Fibroblast of upper back skin (primary cell): Measurements from ENCODE around the gene MRPS22.

Experiments
- DNase-seq: peaks from one replicate; pipeline ENCODE4 v3.0.0-alpha.2; 2013

MRPS22 gene

DNA sequence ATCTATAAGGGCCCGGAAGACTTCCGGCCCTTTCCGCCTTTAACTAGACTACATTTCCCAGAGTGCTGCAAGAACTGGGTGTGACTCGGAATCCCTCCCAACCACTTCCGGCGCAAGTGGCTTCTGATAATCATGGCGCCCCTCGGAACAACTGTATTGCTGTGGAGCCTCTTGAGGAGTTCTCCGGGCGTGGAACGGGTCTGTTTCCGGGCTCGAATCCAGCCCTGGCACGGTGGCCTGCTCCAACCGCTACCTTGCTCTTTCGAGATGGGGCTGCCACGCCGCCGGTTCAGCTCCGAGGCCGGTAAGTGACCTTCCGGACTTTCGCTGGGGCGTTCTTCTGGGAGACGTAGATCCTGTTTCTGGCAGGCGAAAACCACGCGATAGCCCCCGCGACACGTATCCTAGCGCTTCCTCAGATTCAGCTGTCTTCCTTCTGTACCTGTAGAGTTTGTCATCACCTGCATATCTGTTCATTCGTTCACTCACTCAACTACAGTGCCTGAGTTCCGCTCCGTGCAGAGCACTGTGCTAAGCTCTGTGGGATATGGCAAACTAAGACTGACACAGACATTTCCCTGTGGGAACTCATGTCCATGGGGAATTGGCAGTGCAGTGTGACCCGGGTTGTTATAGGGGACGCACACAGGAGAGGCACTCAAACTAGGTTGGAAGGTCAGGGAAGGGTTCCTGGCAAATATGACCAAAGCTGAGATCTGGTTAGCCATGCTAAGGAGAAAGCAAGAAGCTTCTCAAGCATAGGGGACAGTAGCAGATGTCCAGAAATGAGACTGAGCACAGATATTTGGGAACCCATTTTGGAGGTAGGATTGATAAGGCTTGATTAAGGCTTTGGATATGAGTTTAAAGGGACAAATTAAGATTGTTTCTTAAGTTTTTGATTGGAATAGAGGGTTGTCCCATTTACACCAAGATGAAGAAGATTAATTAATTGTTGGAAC, at the start of gene MRPS22:
TSS of gene MRPS22 (plus strand) at position 126 of the 962 bp plus-strand sequence. CDS start at position 133, 7 bp downstream.
- peak; percentile 88 for DNase-seq

DNA sequence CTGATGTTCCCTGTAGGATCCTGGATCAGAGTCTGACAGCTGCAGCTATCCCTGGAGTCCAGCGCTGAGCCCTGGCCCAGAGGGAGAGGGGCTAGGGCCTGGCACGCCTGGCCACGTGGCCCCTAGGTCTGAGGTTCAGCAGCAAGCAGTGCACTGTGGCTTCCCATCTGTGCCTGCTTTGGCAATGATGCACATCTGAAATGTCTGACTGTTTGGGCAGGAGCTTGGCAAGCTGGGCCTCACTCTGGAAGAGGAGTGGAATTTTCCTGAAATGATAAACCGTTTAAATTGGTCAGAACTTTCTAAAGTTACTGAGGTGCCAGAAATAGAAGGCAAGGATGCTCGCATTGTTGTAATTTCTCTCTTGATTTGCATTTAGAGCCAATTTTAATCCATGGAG, 48.8 kb upstream of the MRPS22 start:
- DNase-seq, result no peak

DNA sequence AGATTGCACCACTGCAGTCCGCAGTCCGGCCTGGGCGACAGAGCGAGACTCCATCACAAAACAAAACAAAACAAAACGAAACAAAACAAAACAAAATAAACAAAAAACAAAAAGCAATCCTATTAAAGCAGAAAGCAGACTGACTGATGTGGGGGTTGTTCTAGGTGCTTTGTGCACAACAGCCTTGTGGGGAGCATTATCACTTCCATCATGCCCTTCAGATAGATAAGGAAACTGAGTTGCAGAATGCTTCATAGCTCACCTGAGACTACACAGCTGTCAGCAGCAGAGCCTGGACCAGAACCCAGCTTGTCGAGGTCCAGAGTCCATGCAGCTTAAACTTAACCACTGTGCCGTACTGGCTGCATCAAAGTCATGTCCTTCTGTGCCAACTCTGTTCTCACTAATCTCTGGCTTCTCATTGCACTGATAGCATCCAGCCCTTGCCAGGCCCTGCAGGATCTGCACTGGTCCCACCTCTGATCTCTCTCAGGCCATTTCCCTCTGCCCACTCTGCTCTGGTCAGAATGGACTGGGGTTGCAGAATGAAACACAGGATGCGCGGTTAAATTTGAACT, 47.6 kb upstream of the MRPS22 start:
- DNase-seq, result no peak

DNA sequence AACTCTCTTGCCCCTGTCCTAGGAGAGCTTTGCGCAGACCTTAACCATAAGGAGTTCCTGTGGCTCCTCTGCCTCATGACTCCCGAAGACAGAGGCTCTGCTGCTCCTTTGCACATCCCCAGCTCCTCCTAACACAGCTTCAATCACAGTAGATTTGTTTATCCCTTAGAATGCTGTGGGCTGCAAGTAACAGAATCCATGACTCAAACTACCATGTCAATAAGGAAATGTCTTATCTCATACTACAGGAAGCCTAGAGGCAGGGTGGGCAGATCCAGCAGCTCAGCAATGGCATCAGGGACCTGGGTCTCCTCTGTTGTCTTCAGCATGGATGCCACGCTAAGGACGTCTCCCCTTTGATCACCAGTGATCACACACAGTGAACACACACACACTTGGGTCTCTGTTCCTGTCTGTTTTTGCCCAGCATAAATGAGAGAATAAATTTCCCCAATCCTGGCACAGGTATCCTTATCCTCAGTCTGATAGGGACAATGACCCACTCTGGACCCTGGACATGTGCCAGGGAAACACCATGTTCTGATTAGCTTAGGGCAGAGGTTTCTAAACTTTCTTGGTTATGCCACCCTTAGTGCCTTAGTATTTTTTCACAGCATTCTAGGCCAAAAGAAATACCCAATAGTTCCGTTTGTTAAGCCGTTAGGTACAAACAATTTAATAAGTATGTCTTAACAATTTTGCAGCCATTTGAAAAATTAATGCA, 46.1 kb upstream of the MRPS22 start:
- no peak for DNase-seq

DNA sequence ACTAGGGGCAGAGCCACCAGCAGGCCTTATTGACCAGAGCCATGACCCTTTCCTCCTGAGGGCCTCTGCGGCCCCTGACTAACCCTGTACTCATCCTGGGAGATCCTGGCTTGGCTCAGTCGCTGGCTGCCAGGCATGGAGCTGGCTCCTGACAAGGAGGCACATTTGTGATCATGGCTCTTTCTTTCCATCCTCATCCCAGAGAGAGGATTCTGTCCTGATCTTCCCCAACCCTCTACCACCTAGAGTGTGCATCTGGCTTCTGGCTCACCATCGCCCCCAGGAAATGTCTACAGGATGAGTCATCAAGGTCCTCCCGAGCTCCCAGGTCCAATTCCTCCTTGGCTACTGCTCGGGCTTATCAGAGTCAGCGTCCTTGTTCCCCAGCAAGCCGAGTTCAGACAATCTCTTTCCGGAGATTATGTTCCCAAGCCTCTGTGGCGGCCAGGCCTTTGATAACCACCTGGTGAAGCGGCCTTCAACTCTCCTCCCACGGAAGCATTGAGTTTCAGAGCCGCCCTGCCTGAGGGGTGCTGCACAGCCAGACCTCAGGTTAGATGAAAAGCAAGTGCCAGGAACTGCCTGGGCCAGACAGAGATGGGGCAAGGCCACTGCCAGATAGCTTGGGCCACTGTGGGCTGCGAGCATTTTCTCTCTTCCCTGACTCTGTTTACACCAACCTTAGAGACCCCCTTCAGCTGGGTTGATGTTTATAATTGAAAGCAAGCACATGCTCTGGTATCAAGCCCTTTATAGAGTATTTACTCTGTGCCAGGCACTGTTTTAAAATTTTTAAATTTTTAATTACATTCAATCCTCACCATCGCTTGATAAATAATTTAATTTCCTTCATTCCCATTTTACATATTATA, 44.3 kb upstream of the MRPS22 start:
- DNase-seq, result peak; percentile 65

DNA sequence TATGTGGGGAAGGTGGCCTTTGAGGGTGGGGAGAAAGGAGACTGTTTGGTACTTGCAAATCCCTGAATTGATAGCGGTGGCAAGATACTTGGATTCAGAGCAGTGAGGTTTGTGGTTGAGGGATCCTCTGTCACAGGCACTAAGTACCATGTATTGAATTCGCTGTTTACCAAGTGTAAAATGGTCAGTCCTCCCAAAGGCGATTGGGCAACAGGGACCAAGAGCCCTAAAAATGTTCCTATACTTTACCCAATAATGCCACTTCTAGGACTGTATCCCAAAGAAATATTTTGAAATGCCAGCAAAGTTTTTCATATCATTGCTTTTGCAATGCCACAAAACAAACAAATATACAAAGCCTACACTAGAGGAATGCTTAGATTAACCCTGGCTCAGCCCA, 43.4 kb upstream of the MRPS22 start:
- DNase-seq, result no peak

DNA sequence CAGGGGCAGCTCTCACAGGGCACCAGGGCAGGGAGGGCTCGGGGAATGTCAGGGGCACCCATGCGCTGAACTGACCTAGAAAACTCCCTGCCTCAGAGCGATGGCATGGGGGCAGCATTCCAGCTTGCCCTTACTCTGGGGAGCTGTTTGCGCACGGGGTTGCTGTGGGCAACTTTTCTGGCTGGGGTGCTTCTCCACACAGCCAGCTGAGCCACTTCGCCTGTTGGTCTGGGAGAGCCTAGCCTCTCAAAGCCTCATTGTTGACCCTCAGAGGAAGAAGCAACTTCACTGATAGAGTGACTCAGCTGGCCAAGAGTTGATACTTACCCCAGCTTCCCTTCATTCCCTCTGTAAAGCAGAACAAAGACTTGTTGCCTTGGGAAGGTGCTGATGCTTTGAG, 42.6 kb upstream of the MRPS22 start:
- peak; percentile 24 for DNase-seq

DNA sequence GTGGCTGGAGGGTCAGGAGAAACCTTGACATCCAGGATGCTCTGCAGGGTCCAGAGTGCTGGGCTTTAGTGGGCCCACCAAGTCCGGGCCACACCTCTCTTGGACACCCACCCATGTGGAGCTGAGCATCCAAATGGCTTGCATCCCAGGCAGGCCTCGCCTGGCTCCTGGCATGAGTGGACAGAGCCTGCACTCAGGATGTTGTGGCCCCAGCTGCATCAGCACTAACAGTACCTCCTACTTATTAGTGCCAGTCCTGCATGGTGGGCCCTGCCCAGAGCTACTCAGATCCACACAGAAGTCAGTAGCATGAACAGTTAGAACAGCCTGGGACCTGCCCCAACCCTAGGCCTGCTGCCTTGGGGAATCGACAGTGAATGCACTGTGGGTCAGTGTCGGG, 42.2 kb upstream of the MRPS22 start:
- no peak for DNase-seq

DNA sequence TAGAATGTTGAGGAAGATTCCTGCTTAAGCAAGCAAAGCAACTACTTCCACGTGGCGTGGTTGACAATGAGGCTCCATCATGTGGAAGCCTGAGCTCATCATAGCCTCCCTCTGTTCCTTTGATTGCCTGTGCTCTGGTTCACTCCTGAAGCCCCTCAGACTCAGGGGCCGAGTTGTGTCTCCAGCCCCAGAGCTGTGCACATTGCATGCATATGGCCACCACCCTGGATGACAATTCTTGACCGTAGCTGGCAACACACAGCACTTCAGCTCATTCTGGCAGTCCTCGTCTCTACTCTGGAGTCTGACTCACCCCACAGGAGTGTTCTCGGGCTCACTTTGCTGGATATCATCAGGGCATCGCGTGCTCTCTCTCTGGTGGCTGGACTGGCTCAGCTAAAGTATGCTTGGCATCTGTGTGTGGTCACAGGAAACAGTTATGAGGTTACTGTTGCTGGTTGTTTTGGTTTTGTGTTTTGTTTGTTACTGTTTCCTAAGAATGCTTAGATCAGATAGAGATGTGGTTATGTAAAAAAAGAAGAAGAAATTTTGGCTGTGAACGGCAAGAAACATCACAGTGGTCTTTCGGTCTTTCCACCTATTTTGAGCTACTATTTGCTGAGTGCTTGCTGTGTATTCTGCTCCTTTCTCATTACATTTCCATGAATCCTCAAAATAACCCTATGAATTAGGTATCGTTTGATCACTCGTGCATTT, 41.6 kb upstream of the MRPS22 start:
- DNase-seq, result peak; percentile 98

DNA sequence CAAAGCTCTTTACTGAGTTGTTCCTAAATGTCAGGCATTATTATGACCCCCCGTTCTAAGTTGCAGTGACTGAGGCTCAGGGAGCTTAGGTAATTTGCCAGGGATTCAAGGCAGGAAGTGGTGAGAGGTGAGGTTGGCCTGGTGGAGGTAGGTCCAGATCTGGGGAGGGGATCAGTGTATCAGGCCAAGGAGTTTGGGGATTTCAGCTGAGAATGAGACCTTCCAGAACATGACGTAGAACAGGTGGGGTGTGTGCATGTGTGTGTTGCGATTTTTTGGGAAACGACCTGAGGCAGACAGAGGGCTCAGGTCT, 41.1 kb upstream of the MRPS22 start:
- DNase-seq, result no peak

DNA sequence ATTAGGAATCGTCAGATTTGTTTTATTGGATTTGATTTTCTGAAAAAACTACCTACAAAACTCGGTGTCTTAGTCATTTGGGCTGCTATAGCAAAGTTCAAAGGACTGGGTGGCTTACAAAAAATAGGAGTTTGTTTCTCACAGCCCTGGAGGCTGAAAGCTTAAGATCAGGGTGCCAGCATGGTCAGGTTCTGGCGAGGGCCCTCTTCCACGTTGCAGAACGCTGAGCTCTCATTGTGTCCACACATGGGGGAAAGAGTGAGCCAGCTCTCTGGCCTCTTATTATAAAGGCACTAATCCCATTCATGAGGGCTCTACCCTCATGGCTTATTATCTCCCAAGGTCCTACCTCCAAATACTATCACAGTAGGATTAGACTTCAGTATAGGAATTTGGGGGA, 40.6 kb upstream of the MRPS22 start:
- DNase-seq, result no peak

DNA sequence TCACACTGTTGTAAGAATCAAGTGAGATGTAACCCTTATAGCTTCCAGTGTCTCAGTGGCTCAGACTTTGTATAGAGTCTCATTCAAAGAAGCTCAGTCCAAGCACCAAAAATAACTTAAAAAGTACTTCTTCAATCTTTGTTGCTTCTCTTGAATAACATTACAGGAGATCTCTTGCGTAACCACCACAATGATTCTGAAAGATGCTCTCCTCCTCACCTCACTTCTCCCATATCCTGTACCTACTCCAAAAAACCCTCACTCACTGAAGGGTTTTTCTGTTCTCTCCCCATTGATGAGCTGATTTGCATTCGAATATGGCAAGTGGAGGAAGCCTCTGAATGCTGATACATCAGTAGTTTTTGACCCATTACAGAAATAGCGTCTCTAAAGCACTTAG, 39.4 kb upstream of the MRPS22 start:
- no peak for DNase-seq

DNA sequence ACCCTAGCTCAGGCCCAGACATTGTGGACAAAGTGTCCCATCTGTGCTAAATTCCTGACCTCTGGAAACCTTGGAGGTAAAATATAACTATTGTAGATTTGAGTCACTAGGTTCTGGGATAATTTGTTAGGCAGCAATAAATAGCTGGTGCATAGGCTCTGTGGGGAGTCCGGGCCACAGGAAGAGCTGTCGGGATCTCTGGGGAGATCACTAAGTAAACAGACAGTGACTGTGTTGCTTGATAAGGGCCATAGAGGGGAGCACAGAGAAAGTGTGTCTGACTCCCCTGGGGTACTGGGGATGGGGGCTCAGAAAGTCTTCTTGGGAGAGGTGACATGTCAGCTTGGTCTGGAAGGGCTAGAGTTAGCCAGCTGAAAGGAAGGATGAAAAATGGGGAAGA, 37.7 kb upstream of the MRPS22 start:
- DNase-seq, result no peak

DNA sequence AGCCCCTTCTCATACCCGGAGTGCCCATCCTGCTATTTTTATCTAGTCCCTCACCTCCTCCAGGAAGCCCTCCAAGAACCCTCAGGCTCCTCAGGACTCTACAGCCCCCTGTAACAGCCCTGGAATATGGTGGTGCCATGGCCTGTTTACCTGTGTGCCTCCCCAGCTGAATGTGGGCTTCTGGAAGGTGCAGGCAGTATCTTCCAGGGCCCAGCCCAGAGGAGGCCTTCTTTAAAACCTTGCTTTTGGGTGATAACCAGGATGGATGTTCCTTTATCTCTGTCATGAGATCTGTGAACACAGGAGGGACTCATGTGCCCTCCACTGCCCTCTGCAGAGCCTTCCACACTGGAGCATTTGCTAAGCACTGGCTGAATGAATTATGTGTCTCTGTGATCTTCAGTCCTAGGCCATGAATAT, 36.7 kb upstream of the MRPS22 start:
- no peak for DNase-seq

DNA sequence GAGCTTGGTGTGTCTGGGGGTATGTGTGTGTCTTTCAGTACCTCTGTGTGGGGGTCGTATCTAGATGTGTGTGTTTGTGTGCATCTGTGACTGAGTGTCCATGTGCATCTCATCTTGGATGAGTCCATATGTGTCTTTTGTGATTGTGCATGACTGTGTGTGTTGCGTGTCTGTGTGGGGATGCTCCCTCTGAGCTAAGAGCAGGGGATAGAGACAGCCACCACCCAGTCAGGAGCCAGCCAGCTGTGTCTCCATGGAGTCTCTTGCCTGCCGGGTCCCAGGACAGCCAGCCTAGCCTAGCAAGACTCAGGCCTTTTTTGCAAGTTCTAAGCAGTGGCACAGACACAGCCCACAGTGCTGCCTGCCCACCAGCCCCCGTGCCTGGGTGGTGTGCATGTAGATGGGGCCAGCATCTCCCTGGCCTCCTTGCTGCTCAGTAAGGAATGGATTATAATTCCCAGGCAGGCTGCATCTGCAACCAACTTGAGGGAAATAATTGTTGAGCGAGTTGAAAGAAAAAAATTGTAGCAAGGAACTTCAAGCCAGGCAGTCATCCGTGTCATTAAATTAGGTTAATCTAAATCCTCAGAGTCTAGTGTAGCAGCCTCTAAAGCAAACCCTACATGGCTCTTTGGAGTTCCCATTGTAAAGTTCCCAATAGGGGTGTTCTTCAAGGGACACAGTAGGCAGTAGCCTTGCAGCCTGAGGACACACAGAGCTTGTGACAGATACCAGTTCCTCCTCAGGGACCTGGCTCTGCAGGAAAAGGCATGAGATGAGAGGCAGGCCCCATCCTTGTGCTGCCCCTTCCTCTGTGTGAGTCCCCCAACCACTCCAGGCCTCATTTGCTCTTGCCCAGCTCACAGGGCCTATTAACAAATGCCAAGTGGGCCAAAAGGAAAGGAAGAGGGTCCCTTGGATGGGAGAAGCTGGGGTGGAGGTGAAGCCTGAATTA, 35.9 kb upstream of the MRPS22 start:
- no peak for DNase-seq

DNA sequence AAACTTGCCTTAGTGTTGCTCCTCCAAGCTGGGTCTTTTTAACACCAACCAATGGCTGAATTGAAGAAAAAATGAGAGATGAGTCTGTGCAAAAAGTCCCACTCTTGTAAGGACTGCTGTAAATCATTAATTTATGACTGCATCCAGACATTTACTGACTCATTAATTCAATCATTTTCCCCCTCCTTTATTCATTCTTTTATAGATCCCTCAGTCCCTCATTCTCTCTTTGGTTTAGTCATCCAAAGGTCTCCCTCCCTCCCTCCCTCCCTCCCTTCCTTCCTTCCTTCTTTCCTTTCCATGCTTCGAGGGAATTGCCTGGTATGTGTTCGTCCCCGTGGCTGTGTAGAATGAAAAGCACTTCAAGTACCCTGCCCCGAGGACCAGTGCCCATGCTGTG, 35.3 kb upstream of the MRPS22 start:
- peak; percentile 70 for DNase-seq

DNA sequence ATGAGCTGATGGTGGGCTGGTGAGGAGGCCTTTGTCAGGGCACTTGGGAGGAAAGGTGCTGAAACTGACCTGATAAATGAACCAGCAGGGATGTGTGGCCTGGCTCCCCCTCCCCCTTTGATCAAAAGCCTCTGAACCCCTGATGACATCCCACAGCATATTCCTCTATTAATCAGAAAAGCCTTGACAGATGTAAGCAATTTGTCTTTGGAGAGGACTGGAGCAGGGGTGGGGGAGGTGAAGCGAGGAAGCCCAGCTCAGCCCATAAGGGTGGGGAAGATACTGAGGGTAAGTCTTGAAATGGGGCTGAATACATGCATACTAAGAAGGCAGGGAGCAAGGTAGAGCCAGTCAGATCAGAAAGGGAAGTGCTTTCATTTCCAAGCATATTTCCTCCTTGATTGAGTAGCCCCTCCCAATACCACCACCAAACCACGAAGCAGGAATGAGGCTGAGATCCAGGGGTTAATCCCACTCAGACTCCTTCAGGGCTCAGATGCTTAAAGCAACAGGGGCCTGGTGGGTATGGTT, 34.7 kb upstream of the MRPS22 start:
- DNase-seq, result peak; percentile 91

DNA sequence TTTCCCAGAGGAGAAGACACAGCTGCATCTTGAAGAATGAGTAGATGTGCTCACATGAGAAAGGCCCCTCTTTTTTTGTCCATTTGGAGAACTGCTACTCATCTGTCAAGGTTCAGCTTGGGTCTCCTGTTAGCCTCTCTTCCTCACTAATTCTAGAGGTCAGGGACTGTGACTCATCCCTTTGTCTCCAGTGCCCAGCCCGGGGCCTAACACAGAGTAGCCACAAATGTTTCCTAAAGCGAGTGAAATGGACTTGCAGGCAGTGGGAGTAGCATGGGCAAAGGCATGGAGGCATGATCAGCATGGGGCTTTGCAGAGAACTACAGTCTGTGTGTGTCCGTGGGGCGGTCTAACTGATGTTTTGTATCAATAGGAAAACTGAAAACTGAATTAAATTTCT, 33.9 kb upstream of the MRPS22 start:
- peak; percentile 45 for DNase-seq

DNA sequence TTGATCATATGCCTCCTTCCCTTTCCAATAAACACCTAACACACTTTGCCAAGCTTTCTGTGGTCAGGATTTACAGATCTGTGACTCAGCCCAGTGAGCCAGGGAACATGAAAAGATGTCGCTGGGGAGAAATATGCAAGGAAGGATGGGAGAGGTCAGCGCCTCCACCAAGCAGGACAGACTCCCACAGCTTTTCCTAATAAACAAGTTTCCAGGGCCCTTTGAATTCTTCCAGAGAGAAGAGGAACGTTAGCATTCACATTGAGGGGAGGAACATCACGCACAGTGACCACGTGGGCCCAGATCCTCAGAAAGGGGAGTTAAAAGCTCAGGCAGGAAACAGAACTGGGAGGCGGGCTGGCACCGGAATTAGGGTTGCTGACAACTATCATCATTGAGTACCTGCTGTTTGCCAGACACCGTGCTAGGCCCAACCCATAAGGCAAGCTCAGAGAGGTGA, 33.3 kb upstream of the MRPS22 start:
- peak; percentile 95 for DNase-seq

DNA sequence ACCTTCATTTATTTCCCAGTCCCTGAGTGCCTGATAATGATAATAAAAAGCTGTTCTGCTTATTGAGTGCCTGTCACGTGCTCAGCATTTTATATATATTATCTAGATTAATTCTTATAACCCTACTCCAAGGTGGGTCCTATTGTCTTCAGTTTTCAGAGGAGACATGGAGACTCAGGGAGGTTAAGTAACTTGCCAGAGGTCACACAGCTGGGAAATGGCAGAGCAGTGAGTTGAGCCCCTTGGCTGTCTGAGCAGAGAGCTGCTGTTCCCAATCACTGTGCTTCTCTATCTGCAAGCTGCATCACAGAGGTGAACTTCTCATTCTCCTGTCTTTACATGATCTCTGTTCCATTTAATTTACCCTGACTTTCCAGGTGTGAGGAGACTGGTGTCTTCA, 32.3 kb upstream of the MRPS22 start:
- DNase-seq, result no peak

DNA sequence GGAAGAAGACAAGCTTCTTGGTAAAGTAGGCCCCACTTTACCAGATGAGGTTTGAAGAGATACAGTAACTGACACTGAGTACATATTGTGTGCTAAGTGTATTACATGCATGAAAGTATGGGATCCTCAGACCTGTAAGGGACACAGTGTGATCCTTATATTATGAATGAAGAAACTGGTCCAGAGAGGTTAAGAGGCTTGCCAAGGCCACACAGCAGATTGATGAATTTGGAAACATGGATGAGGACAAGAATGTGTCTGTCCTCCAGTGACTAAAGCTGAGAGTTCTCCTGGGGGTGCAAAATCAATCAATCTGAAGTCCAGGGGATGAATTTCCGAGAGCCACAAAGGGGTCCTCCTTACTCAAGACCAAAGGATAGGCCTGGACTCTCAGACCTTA, 31.4 kb upstream of the MRPS22 start:
- no peak for DNase-seq
